ENCODE data around the gene FBXO41.

- TF ChIP-seq POLR2A (IDR thresholded peaks at IDR 0.05) (no peak), CTCF (IDR thresholded peaks at IDR 0.05) (no peak), EP300 (IDR thresholded peaks at IDR 0.05) (no peak)
Observed at GRCh38 chr2:73263540-73264331, 20.5 kb downstream of the FBXO41 start.

Data from suprapubic skin (tissue), 3 donors.